Fibroblast of lung (primary cell): ENCODE results near the gene MGAT4A.

Experiments used
- EZH2 ChIP-seq: IDR thresholded peaks from 2 replicates; pipeline ENCODE4 v1.5.1; 2012; ENCODE audit warnings: low read length, control low read depth, mild to moderate bottlenecking; ENCODE audit errors: missing control alignments
- TF ChIP-seq, protein P1 (sequence below), 2 donors: IDR thresholded peaks in 1 of 2; conservative IDR thresholded peaks in 1 of 2; 1 replicate in 1 of 2; 2 replicates in 1 of 2; pipeline ENCODE4 v1.5.1; 2011 to 2012; ENCODE audit warnings: low read length in 2 of 2, control low read depth in 1 of 2, inconsistent platforms in 1 of 2, low read depth in 1 of 2, mild to moderate bottlenecking in 1 of 2

DNA sequence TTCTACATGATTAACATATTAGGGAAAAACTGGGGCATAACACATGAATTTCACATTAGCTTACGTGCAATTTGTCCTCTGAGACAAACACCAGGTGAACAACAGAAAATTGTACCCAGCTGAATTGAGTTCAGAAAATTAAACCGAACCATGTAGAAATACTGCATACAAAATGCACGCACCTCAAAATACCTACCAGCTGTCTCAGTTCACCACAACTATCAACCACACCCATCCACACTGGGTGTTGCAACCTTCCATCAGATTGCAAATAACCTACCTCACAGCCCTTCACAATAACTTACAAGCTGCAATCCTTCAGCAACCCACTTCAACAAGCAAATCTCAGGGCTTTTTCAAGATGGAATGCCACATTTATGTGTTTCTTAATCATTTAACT is 66.6 kb downstream of the MGAT4A start:
- TF ChIP-seq, protein P1, sequence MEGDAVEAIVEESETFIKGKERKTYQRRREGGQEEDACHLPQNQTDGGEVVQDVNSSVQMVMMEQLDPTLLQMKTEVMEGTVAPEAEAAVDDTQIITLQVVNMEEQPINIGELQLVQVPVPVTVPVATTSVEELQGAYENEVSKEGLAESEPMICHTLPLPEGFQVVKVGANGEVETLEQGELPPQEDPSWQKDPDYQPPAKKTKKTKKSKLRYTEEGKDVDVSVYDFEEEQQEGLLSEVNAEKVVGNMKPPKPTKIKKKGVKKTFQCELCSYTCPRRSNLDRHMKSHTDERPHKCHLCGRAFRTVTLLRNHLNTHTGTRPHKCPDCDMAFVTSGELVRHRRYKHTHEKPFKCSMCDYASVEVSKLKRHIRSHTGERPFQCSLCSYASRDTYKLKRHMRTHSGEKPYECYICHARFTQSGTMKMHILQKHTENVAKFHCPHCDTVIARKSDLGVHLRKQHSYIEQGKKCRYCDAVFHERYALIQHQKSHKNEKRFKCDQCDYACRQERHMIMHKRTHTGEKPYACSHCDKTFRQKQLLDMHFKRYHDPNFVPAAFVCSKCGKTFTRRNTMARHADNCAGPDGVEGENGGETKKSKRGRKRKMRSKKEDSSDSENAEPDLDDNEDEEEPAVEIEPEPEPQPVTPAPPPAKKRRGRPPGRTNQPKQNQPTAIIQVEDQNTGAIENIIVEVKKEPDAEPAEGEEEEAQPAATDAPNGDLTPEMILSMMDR (conservative IDR thresholded peaks at IDR 0.05 in 1 of 2, IDR thresholded peaks at IDR 0.05 in 1 of 2; ENCODE audit: low read depth in 1 of 2, low read length in 2 of 2): no peak
- no peak for TF ChIP-seq EZH2
